ENCODE results near the gene ASH1L.

ASH1L gene

DNA sequence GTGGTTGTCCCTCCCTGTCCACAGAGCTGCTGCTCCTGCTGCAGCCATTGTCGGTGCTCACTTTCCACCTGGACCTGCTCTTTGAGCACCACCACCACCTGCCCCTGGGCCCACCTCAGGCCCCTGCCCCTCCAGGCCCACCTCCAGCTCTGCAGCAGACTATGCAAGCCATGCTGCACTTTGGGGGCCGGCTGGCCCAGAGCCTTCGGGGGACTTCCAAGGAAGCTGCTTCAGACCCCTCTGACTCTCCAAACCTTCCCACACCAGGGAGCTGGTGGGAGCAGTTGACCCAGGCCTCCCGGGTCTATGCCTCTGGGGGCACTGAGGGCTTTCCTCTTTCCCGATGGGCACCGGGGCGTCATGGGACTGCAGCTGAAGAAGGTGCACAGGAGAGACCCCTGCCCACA, 236.0 kb downstream of the ASH1L start (continued):
- TF ChIP-seq, protein P1, sequence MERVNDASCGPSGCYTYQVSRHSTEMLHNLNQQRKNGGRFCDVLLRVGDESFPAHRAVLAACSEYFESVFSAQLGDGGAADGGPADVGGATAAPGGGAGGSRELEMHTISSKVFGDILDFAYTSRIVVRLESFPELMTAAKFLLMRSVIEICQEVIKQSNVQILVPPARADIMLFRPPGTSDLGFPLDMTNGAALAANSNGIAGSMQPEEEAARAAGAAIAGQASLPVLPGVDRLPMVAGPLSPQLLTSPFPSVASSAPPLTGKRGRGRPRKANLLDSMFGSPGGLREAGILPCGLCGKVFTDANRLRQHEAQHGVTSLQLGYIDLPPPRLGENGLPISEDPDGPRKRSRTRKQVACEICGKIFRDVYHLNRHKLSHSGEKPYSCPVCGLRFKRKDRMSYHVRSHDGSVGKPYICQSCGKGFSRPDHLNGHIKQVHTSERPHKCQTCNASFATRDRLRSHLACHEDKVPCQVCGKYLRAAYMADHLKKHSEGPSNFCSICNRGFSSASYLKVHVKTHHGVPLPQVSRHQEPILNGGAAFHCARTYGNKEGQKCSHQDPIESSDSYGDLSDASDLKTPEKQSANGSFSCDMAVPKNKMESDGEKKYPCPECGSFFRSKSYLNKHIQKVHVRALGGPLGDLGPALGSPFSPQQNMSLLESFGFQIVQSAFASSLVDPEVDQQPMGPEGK (tag by site-specific recombination; IDR thresholded peaks at IDR 0.05) = no peak
- no peak for TF ChIP-seq KLF1 (tag by site-specific recombination; IDR thresholded peaks at IDR 0.05)
- TF ChIP-seq ZFP37 (tag by site-specific recombination; IDR thresholded peaks at IDR 0.05) = no peak
- TF ChIP-seq SCRT1 (tag by site-specific recombination; IDR thresholded peaks at IDR 0.05; ENCODE audit: borderline replicate concordance) = no peak
- TF ChIP-seq ZNF791 (tag by site-specific recombination; IDR thresholded peaks at IDR 0.05) = no peak
- TF ChIP-seq HOXA7 (CRISPR knock-in tag; IDR thresholded peaks at IDR 0.05; ENCODE audit: borderline replicate concordance) = no peak
- TF ChIP-seq ZNF302 (tag by site-specific recombination; IDR thresholded peaks at IDR 0.05; ENCODE audit: low read depth) = no peak
- no peak for TF ChIP-seq ZNF837 (tag by site-specific recombination; IDR thresholded peaks at IDR 0.05)
- TF ChIP-seq ZNF211 (tag by site-specific recombination; IDR thresholded peaks at IDR 0.05; ENCODE audit: low read depth) = no peak
- TF ChIP-seq ZNF530 (tag by site-specific recombination; IDR thresholded peaks at IDR 0.05; ENCODE audit: low read depth) = no peak

DNA sequence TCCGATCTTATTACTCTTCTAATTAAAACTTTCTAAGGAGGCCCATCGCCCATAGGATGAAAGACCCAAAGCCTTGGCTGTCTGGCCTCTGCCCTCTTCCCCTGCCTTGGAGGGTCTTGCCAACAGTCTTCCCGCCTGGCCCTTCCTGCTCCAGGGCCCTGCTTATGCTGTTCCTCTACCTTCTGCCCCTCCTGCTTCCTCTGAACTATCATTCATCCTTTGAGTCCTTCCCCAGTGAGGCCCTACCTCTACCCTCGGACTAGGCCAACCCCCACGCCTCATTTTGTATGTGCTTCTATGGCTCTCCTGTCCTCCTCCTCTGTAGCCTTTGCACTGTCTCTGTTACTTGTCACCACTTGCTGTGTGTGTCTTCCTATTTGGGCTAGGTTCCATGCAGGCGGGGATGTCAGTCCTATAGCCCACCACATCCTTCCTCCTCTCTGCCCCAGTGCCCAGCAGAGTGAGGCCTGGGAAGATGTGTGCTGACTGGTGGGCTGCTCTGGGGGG, 236.5 kb downstream of the ASH1L start:
- ChIA-PET CTCF (interaction anchor here (0.6 to 8.4 kb wide), 2 partner anchors 76 to 154 kb away, joined by 6 to 77 read pairs; no protein-coding TSS in a partner anchor), POLR2A (interaction anchor here (0.5 kb wide), 1 partner anchor 16 kb away, joined by 3 read pairs; no protein-coding TSS in a partner anchor)
- Histone ChIP-seq H3K4me3 (ENCODE audit: low read depth, low read length) (no peak overlapping the region), H3K9me3 (ENCODE audit: control insufficient read depth, insufficient read depth, low read depth, low read length) (no peaks in the 10 kb centered on the region), H3K27ac (ENCODE audit: extremely low read depth, low read depth, low read length) (peak overlapping the region; percentile 65), H3K4me1 (ENCODE audit: control insufficient read depth, insufficient read depth, low read length) (0 out of 2 replicates have a peak, but pooled peaks cover 3% of the 10 kb centered on the region), H3K36me3 (ENCODE audit: control insufficient read depth in 2 of 2, insufficient read depth in 1 of 2, low read length in 2 of 2) (peaks cover 14 to 57% of the 10 kb centered on the region in 2 experiments)
- no peak for TF ChIP-seq ZNF121 (tag by site-specific recombination; IDR thresholded peaks at IDR 0.05)
- peak; percentile 41; the same call in 1 of the 2 replicates for TF ChIP-seq ZBTB17 (tag by site-specific recombination; IDR thresholded peaks at IDR 0.05)
- peak; percentile 90 for TF ChIP-seq ZNF341 (tag by site-specific recombination; IDR thresholded peaks at IDR 0.05; ENCODE audit: low read depth)
- TF ChIP-seq SP2 (tag by site-specific recombination; IDR thresholded peaks at IDR 0.05) = peak; percentile 42
- no peak for TF ChIP-seq ZNF777 (tag by site-specific recombination; IDR thresholded peaks at IDR 0.05; ENCODE audit: borderline replicate concordance)
- TF ChIP-seq ZNF529 (tag by site-specific recombination; IDR thresholded peaks at IDR 0.05; ENCODE audit: insufficient replicate concordance) = no peak

DNA sequence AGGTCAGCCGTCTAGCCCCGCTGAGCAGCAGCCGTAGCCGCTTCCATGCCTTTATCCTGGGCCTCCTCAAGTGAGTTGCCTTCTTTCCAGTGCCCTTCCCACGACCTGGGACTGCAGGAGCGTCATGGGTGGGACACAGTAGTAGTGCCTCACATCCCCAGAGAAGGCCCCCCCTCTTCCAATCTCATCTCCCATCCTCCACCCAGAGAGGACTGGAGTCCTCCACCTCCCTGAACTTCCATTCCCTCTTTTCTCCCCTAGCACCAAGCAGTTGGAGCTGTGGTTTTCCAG, 237.1 kb downstream of the ASH1L start:
- H3K9me3 ChIP-seq (ENCODE audit: control insufficient read depth, insufficient read depth, low read depth, low read length) = no peaks in the 10 kb centered on the region
- H3K36me3 ChIP-seq (ENCODE audit: control insufficient read depth in 2 of 2, insufficient read depth in 1 of 2, low read length in 2 of 2) = peaks cover 14 to 57% of the 10 kb centered on the region in 2 experiments
- ChIA-PET CTCF (interaction anchor here (0.6 to 8.4 kb wide), 6 partner anchors 15 to 245 kb away, joined by 3 to 77 read pairs (median 4); no protein-coding TSS in a partner anchor), POLR2A (interaction anchor here (1.0 to 4.4 kb wide), 5 partner anchors 49 to 99 kb away, joined by 3 to 32 read pairs (median 4); partner anchors contain the start of genes CLK2 and SCAMP3)
- peak overlapping the region; percentile 65; the same call in 1 of the 2 replicates for H3K27ac ChIP-seq (ENCODE audit: extremely low read depth, low read depth, low read length)
- H3K4me3 ChIP-seq (ENCODE audit: low read depth, low read length) = peak overlapping the region; percentile 86
- 0 out of 2 replicates have a peak, but pooled peaks cover 3% of the 10 kb centered on the region for H3K4me1 ChIP-seq (ENCODE audit: control insufficient read depth, insufficient read depth, low read length)
- no peak for TF ChIP-seq ZIC2 (tag by site-specific recombination; IDR thresholded peaks at IDR 0.05)
- no peak for TF ChIP-seq ZNF169 (tag by site-specific recombination; IDR thresholded peaks at IDR 0.05)
- TF ChIP-seq, protein P2, sequence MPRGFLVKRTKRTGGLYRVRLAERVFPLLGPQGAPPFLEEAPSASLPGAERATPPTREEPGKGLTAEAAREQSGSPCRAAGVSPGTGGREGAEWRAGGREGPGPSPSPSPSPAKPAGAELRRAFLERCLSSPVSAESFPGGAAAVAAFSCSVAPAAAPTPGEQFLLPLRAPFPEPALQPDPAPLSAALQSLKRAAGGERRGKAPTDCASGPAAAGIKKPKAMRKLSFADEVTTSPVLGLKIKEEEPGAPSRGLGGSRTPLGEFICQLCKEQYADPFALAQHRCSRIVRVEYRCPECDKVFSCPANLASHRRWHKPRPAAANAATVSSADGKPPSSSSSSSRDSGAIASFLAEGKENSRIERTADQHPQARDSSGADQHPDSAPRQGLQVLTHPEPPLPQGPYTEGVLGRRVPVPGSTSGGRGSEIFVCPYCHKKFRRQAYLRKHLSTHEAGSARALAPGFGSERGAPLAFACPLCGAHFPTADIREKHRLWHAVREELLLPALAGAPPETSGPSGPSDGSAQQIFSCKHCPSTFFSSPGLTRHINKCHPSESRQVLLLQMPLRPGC (tag by site-specific recombination; IDR thresholded peaks at IDR 0.05) = no peak
- no peak for TF ChIP-seq ZNF48 (tag by site-specific recombination; IDR thresholded peaks at IDR 0.05)
- TF ChIP-seq, protein P3, sequence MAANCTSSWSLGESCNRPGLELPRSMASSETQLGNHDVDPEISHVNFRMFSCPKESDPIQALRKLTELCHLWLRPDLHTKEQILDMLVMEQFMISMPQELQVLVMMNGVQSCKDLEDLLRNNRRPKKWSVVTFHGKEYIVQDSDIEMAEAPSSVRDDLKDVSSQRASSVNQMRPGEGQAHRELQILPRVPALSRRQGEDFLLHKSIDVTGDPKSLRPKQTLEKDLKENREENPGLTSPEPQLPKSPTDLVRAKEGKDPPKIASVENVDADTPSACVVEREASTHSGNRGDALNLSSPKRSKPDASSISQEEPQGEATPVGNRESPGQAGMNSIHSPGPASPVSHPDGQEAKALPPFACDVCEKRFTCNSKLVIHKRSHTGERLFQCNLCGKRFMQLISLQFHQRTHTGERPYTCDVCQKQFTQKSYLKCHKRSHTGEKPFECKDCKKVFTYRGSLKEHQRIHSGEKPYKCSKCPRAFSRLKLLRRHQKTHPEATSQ (tag by site-specific recombination; IDR thresholded peaks at IDR 0.05) = no peak
- no peak for TF ChIP-seq ZNF510 (tag by site-specific recombination; IDR thresholded peaks at IDR 0.05; ENCODE audit: insufficient replicate concordance)
- no peak for TF ChIP-seq ZNF791 (tag by site-specific recombination; IDR thresholded peaks at IDR 0.05)
- no peak for TF ChIP-seq WT1 (tag by site-specific recombination; IDR thresholded peaks at IDR 0.05)
- TF ChIP-seq ZBTB48 (tag by site-specific recombination; IDR thresholded peaks at IDR 0.05) = no peak; the same call in 1 of the 2 replicates
- no peak for TF ChIP-seq ZBTB8A (tag by site-specific recombination; IDR thresholded peaks at IDR 0.05)
- TF ChIP-seq, protein P4, sequence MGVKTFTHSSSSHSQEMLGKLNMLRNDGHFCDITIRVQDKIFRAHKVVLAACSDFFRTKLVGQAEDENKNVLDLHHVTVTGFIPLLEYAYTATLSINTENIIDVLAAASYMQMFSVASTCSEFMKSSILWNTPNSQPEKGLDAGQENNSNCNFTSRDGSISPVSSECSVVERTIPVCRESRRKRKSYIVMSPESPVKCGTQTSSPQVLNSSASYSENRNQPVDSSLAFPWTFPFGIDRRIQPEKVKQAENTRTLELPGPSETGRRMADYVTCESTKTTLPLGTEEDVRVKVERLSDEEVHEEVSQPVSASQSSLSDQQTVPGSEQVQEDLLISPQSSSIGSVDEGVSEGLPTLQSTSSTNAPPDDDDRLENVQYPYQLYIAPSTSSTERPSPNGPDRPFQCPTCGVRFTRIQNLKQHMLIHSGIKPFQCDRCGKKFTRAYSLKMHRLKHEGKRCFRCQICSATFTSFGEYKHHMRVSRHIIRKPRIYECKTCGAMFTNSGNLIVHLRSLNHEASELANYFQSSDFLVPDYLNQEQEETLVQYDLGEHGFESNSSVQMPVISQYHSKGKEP (tag by site-specific recombination; IDR thresholded peaks at IDR 0.05) = no peak
